AG10803 (cell line): ENCODE data around the gene CDCP1.

Source experiments
- DNase-seq: peaks from one replicate; pipeline ENCODE4 v3.0.0; 2010; ENCODE audit warnings: low read depth
- H3K4me3 ChIP-seq: 2 replicates; pipeline ENCODE4 v1.5.1; 2011; ENCODE audit warnings: mild to moderate bottlenecking, low read length, control low read depth
- CTCF ChIP-seq: conservative IDR thresholded peaks from 2 replicates; pipeline ENCODE4 v1.5.1; 2011; ENCODE audit warnings: mild to moderate bottlenecking, low read length, control low read depth, inconsistent platforms

CDCP1 gene

GRCh38 chr3:45100981-45101407 is 45.2 kb downstream of the CDCP1 start:
- TF ChIP-seq CTCF, result no peak
- no peak overlapping the region for H3K4me3 ChIP-seq
- peak; percentile 95 for DNase-seq

GRCh38 chr3:45098310-45098709 is 47.9 kb downstream of the CDCP1 start:
- H3K4me3 ChIP-seq, result no peak overlapping the region
- TF ChIP-seq CTCF, result no peak
- peak; percentile 33 for DNase-seq

- H3K4me3 ChIP-seq, result no peak overlapping the region
- DNase-seq, result no peak
- TF ChIP-seq CTCF, result no peak
Observed at GRCh38 chr3:45097296-45097883, 48.8 kb downstream of the CDCP1 start.

GRCh38 chr3:45095916-45096526 is 50.2 kb downstream of the CDCP1 start:
- H3K4me3 ChIP-seq, result no peak overlapping the region
- TF ChIP-seq CTCF, result no peak
- no peak for DNase-seq

DNA sequence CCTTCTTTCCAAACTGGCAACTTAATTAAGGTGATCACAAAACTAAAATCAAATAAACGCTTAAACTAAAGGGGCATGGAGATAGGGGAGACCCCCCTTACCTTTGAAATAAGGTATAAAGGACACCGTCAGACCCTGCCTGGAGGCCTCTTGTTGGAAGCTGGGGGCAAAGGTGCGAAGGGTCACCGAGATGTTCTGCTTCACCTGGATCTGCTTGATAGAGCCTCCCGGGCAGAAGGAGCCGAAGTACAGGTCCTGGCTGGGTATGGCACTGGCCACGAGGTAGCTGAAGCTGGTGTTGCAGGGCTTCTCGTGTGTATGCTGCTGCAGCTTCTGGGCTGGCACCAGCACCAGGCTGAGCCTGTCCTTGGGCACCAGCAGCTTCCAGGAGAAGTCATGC is 53.0 kb downstream of the CDCP1 start:
- TF ChIP-seq CTCF, result no peak
- no peak for DNase-seq
- no peak overlapping the region for H3K4me3 ChIP-seq

DNA sequence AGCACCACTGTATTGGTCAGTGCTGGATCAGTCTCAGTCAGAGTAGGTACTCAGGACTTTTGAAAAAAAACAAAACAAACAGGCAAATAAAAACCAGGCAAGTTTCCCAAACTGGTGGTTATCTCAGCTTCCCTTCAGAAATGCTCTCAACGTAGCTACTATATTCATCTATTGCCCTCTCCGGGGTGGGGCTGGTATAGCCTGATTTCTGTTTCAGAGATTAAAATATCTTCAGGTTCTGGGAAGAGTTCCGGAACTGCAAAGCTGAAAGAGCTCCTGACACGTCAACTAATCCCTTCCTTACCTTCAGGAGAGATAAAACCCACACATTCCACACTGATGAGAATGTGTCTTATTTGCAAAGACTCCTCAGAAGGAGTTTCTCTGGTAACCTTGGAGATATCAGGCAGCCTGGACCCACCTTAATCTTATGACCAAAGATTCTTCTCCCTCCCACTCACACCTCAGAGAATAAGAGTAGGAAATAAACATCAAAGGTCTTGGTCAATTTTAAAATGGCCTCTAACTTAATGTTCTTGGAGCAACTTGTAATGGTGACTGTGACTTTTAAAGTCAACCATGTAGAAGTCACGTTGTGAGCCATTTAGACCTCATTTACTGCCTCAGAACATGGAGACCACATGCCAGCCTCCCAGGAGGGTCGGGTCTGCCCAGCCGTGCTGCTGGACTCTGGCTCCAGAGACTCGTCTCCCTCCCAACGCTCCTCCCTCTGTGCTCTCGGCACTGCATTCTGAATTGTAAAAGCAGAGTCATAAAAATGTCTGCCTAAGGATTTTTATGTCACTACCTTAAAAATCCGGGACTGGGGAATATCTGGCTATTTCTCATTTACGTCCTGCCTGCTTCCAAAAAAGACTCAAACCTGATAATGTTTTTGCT is 53.8 kb downstream of the CDCP1 start:
- DNase-seq, result peak; percentile 77
- no peak overlapping the region for H3K4me3 ChIP-seq
- TF ChIP-seq CTCF, result peak; percentile 21
